H9 (cell line): ENCODE results near the gene SEC61B. TPM values are rescaled to one million over a fixed set of nuclear protein-coding genes. Genes with fewer than 3 reads are reported as not detected.
A peak's percentile ranks its signal among the peaks of the same experiment; 100 is the strongest.

Source experiments
- DNase-seq: peaks from one replicate; pipeline ENCODE4 v3.0.0-alpha.2; 2017
- H2AFZ ChIP-seq: one replicate; pipeline ENCODE4 v1.6.1; 2013; ENCODE audit warnings: mild to moderate bottlenecking, low read length, control low read depth, moderate library complexity
- H2AK5ac ChIP-seq: 2 replicates; pipeline ENCODE4 v1.6.1; 2013; ENCODE audit warnings: low read length, control low read depth, mixed read lengths; ENCODE audit not compliant: insufficient read length
- H2BK120ac ChIP-seq: one replicate; pipeline ENCODE4 v1.6.1; 2013; ENCODE audit warnings: low read depth, mild to moderate bottlenecking, low read length, control low read depth, inconsistent platforms; ENCODE audit not compliant: poor library complexity, severe bottlenecking
- H2BK12ac ChIP-seq: 2 replicates; pipeline ENCODE4 v1.6.1; 2013; ENCODE audit warnings: low read length, control low read depth, mixed read lengths, low read depth; ENCODE audit not compliant: insufficient read length
- H2BK15ac ChIP-seq: 2 replicates; pipeline ENCODE4 v1.6.1; 2013; ENCODE audit warnings: low read depth, low read length, control low read depth
- H2BK20ac ChIP-seq: one replicate; pipeline ENCODE4 v1.6.1; 2013; ENCODE audit warnings: low read depth, mild to moderate bottlenecking, low read length, control low read depth, inconsistent platforms; ENCODE audit not compliant: poor library complexity, severe bottlenecking
- H2BK5ac ChIP-seq: 2 replicates; pipeline ENCODE4 v1.6.1; 2013; ENCODE audit warnings: low read length, control low read depth, mixed read lengths; ENCODE audit not compliant: insufficient read length
- H3K14ac ChIP-seq: 2 replicates; pipeline ENCODE4 v1.6.1; 2013; ENCODE audit warnings: low read length, control low read depth; ENCODE audit not compliant: insufficient read depth
- H3K18ac ChIP-seq: 2 replicates; pipeline ENCODE4 v1.6.1; 2013; ENCODE audit warnings: low read depth, mild to moderate bottlenecking, mixed read lengths, low read length, control low read depth; ENCODE audit not compliant: insufficient read length
- H3K23ac ChIP-seq: 2 replicates; pipeline ENCODE4 v1.6.1; 2013; ENCODE audit warnings: low read length, control low read depth, mixed read lengths, low read depth; ENCODE audit not compliant: insufficient read length
- H3K23me2 ChIP-seq: 2 replicates; pipeline ENCODE4 v1.6.1; 2013; ENCODE audit warnings: low read depth, mild to moderate bottlenecking, mixed read lengths, low read length, control low read depth; ENCODE audit not compliant: insufficient read length, poor library complexity, severe bottlenecking
- H3K27ac ChIP-seq: 2 replicates; pipeline ENCODE4 v1.5.1; 2013; ENCODE audit warnings: low read length, control low read depth, mixed read lengths, low read depth; ENCODE audit not compliant: insufficient read length
- H3K27me3 ChIP-seq: 2 replicates; pipeline ENCODE4 v1.6.1; 2013; ENCODE audit warnings: low read length, control low read depth, inconsistent platforms; ENCODE audit not compliant: insufficient read depth
- H3K4ac ChIP-seq: 2 replicates; pipeline ENCODE4 v1.6.1; 2013; ENCODE audit warnings: low read depth, mild to moderate bottlenecking, control low read depth, inconsistent platforms, low read length, moderate library complexity
- H3K4me1 ChIP-seq: 2 replicates; pipeline ENCODE4 v1.6.1; 2013; ENCODE audit warnings: low read length, control low read depth, inconsistent platforms; ENCODE audit not compliant: insufficient read depth
- H3K4me2 ChIP-seq: 2 replicates; pipeline ENCODE4 v1.6.1; 2013; ENCODE audit warnings: low read length, control low read depth, mixed read lengths; ENCODE audit not compliant: insufficient read length, insufficient read depth
- H3K56ac ChIP-seq: 2 replicates; pipeline ENCODE4 v1.6.1; 2013; ENCODE audit warnings: low read depth, mild to moderate bottlenecking, mixed read lengths, low read length, control low read depth; ENCODE audit not compliant: insufficient read length
- H3K79me1 ChIP-seq: 2 replicates; pipeline ENCODE4 v1.6.1; 2013; ENCODE audit warnings: low read depth, mild to moderate bottlenecking, moderate library complexity, low read length, control low read depth, inconsistent platforms; ENCODE audit not compliant: insufficient read depth, poor library complexity, severe bottlenecking
- H3K79me2 ChIP-seq: 2 replicates; pipeline ENCODE4 v1.6.1; 2013; ENCODE audit warnings: low read length, control low read depth, inconsistent platforms; ENCODE audit not compliant: insufficient read depth
- H3K9ac ChIP-seq: 2 replicates; pipeline ENCODE4 v1.6.1; 2013; ENCODE audit warnings: low read length, control low read depth, mixed read lengths; ENCODE audit not compliant: insufficient read length; ENCODE audit errors: extremely low read depth
- H3K9me3 ChIP-seq: one replicate; pipeline ENCODE4 v1.6.1; 2013; ENCODE audit warnings: low read depth, low read length, inconsistent platforms; ENCODE audit not compliant: control insufficient read depth
- H3T11ph ChIP-seq: one replicate; pipeline ENCODE4 v1.6.1; 2013; ENCODE audit warnings: mild to moderate bottlenecking, low read length, control low read depth, inconsistent platforms
- H4K20me1 ChIP-seq: one replicate; pipeline ENCODE4 v1.6.1; 2013; ENCODE audit not compliant: control insufficient read depth, insufficient read length, insufficient read depth
- H4K5ac ChIP-seq: 2 replicates; pipeline ENCODE4 v1.6.1; 2013; ENCODE audit warnings: low read depth, mild to moderate bottlenecking, mixed read lengths, low read length, control low read depth; ENCODE audit not compliant: insufficient read length
- H4K8ac ChIP-seq: replicated peaks from 2 replicates; pipeline ENCODE4 v1.6.1; 2013; ENCODE audit warnings: low read length, control low read depth, mixed read lengths, low read depth; ENCODE audit not compliant: insufficient read length
- H4K91ac ChIP-seq: 2 replicates; pipeline ENCODE4 v1.6.1; 2013; ENCODE audit warnings: low read depth, mild to moderate bottlenecking, moderate library complexity, mixed read lengths, low read length, control low read depth; ENCODE audit not compliant: insufficient read length
- H3K27ac Mint-ChIP-seq, 3 experiments: 2 replicates in 2 of 3; 3 replicates in 1 of 3; pipeline ENCODE4 v1.8.0; 2020 to 2021; ENCODE audit warnings: mixed read lengths in 3 of 3, mild to moderate bottlenecking in 1 of 3, moderate library complexity in 1 of 3
- H3K27me3 Mint-ChIP-seq: 2 replicates; pipeline ENCODE4 v1.8.0; 2021; ENCODE audit warnings: low read depth, mild to moderate bottlenecking, moderate library complexity, mixed read lengths
- H3K36me3 Mint-ChIP-seq, 3 experiments: 2 replicates in 2 of 3; 3 replicates in 1 of 3; pipeline ENCODE4 v1.8.0; 2020 to 2021; ENCODE audit warnings: low read depth in 3 of 3, mixed read lengths in 3 of 3; ENCODE audit not compliant: insufficient read depth in 1 of 3
- H3K4me1 Mint-ChIP-seq, 2 experiments: 2 replicates each; pipeline ENCODE4 v1.8.0; 2020; ENCODE audit warnings: mixed read lengths in 2 of 2
- H3K4me3 Mint-ChIP-seq, 2 experiments: 2 replicates in 1 of 2; 3 replicates in 1 of 2; pipeline ENCODE4 v1.8.0; 2020 to 2021; ENCODE audit warnings: mild to moderate bottlenecking in 2 of 2, mixed read lengths in 2 of 2, moderate library complexity in 1 of 2
- H3K9me3 Mint-ChIP-seq, 2 experiments: 2 replicates in 1 of 2; 3 replicates in 1 of 2; pipeline ENCODE4 v1.8.0; 2020; ENCODE audit warnings: mild to moderate bottlenecking in 2 of 2, mixed read lengths in 2 of 2, moderate library complexity in 1 of 2
- CTCF ChIP-seq: fragments of 200-600 bp; sonication (generic); conservative IDR thresholded peaks from 3 replicates; pipeline ENCODE4 v1.8.0; 2021; ENCODE audit warnings: antibody characterized with exemption, mild to moderate bottlenecking
- WGBS: extraction: QIAGEN DNeasy Blood & Tissue Kit; methylation state at CpG from one replicate; pipeline ENCODE4 v1.1.7; 2013; ENCODE audit warnings: missing lambda C conversion rate, low lambda C conversion rate, mixed read lengths; ENCODE audit not compliant: insufficient read length; ENCODE audit errors: extremely low coverage; 5-methylcytosine and 5-hydroxymethylcytosine counted together
- total RNA-seq: library from RNA; stranded (reverse); gene quantifications from 2 replicates; pipeline ENCODE4 v1.2.1, GENCODE V29; 2021

The SEC61B gene
- total RNA-seq, 1 experiment from 2014 or later: 142 TPM

- H2BK120ac ChIP-seq: no peak overlapping the region
- H3K27me3 ChIP-seq: no peaks in the 10 kb centered on the region
- no peak overlapping the region for H4K5ac ChIP-seq
- H3K4me2 ChIP-seq: no peak overlapping the region
- H2AFZ ChIP-seq: no peak overlapping the region
- H3K79me2 ChIP-seq: no peaks in the 10 kb centered on the region
- H4K20me1 ChIP-seq: no peaks in the 10 kb centered on the region
- no peak overlapping the region for H2BK15ac ChIP-seq
- H3K9me3 ChIP-seq: no peaks in the 10 kb centered on the region
- H3K4me1 ChIP-seq: peaks cover 4% of the 10 kb centered on the region; the same call in 1 of the 2 replicates
- no peak overlapping the region for H2BK20ac ChIP-seq
- no peak overlapping the region for H3K14ac ChIP-seq
- no peak overlapping the region for H4K91ac ChIP-seq
- peak; percentile 55 for DNase-seq
- H3K4me1 Mint-ChIP-seq: peaks cover 0 to 12% of the 10 kb centered on the region in 2 experiments; a peak in 2 of 4 replicates
- H3K9ac ChIP-seq: no peak overlapping the region
- H3K36me3 Mint-ChIP-seq: peaks cover 0 to 1% (median under 1%) of the 10 kb centered on the region in 3 experiments; a peak in 5 of 7 replicates
- peaks cover 0 to 3% of the 10 kb centered on the region in 2 experiments; a peak in 1 of 5 replicates for H3K9me3 Mint-ChIP-seq
- peaks cover 3% of the 10 kb centered on the region; the same call in 1 of the 2 replicates for H3K27me3 Mint-ChIP-seq
- no peaks in the 10 kb centered on the region for H3K23me2 ChIP-seq
- no peak overlapping the region for H3K27ac Mint-ChIP-seq
- no CpG with 5 or more reads among the region's 1 CpG for WGBS
- no peak overlapping the region for H2BK5ac ChIP-seq
- no peak overlapping the region for H3T11ph ChIP-seq
- no peaks in the 10 kb centered on the region for H3K79me1 ChIP-seq
- H4K8ac ChIP-seq: no peak overlapping the region
- H3K4me3 Mint-ChIP-seq: no peak overlapping the region
- peak; percentile 46; the same call in 2 of the 3 replicates for TF ChIP-seq CTCF
- H3K18ac ChIP-seq: no peak overlapping the region
- no peak overlapping the region for H2AK5ac ChIP-seq
- no peak overlapping the region for H3K56ac ChIP-seq
- H3K23ac ChIP-seq: no peak overlapping the region
- no peak overlapping the region for H3K27ac ChIP-seq
- H2BK12ac ChIP-seq: no peak overlapping the region
- H3K4ac ChIP-seq: no peak overlapping the region
Observed at GRCh38 chr9:99211746-99212145, 10.3 kb upstream of the SEC61B start.
